Mesenchymal stem cell (in vitro differentiated cells and primary cell): ENCODE results near the gene SERP2.

ENCODE experiments used
- DNase-seq: peaks from one replicate; pipeline ENCODE4 v3.0.0-alpha.2; 2013
- H2AFZ ChIP-seq: one replicate; pipeline ENCODE4 v1.6.1; 2013; ENCODE audit warnings: low read depth, mild to moderate bottlenecking, control low read depth, inconsistent platforms, low read length, moderate library complexity
- H2AK5ac ChIP-seq: 2 replicates; pipeline ENCODE4 v1.6.1; 2013; ENCODE audit warnings: low read length, moderate library complexity, mild to moderate bottlenecking, inconsistent platforms; ENCODE audit not compliant: severe bottlenecking
- H2BK120ac ChIP-seq: one replicate; pipeline ENCODE4 v1.6.1; 2013; ENCODE audit warnings: low read depth, mild to moderate bottlenecking, inconsistent platforms, low read length, moderate library complexity
- H2BK12ac ChIP-seq, 2 experiments: one replicate each; pipeline ENCODE4 v1.6.1; 2013; ENCODE audit warnings: inconsistent platforms in 2 of 2, low read length in 2 of 2, mild to moderate bottlenecking in 2 of 2, moderate library complexity in 2 of 2, control low read depth in 1 of 2
- H2BK15ac ChIP-seq: one replicate; pipeline ENCODE4 v1.6.1; 2013; ENCODE audit warnings: mild to moderate bottlenecking, low read depth, inconsistent platforms; ENCODE audit not compliant: poor library complexity, severe bottlenecking
- H2BK5ac ChIP-seq: 2 replicates; pipeline ENCODE4 v1.6.1; 2013; ENCODE audit warnings: low read depth, mild to moderate bottlenecking, low read length, control low read depth, inconsistent platforms; ENCODE audit not compliant: poor library complexity, severe bottlenecking
- H3K14ac ChIP-seq, 2 experiments: one replicate each; pipeline ENCODE4 v1.6.1; 2013; ENCODE audit warnings: inconsistent platforms in 2 of 2, low read length in 2 of 2, control low read depth in 1 of 2, mild to moderate bottlenecking in 1 of 2, moderate library complexity in 1 of 2
- H3K18ac ChIP-seq, 2 experiments: one replicate each; pipeline ENCODE4 v1.6.1; 2013; ENCODE audit warnings: inconsistent platforms in 2 of 2, low read length in 2 of 2, control low read depth in 1 of 2, low read depth in 1 of 2, mild to moderate bottlenecking in 1 of 2
- H3K23ac ChIP-seq, 2 experiments: one replicate each; pipeline ENCODE4 v1.6.1; 2013; ENCODE audit warnings: inconsistent platforms in 2 of 2, low read length in 2 of 2, mild to moderate bottlenecking in 2 of 2, moderate library complexity in 2 of 2, control low read depth in 1 of 2
- H3K27ac ChIP-seq: 2 replicates; pipeline ENCODE4 v1.5.1; 2013; ENCODE audit warnings: mild to moderate bottlenecking, moderate library complexity, low read length, control low read depth, inconsistent platforms; ENCODE audit not compliant: poor library complexity, severe bottlenecking
- H3K27me3 ChIP-seq, 2 experiments: 2 replicates each; pipeline versions ENCODE4 v1.6.1 to v1.7.0; 2013; ENCODE audit warnings: low read length in 2 of 2, mild to moderate bottlenecking in 2 of 2, moderate library complexity in 2 of 2, control low read depth in 1 of 2, inconsistent platforms in 1 of 2; ENCODE audit not compliant: control insufficient read depth in 1 of 2, insufficient read depth in 1 of 2
- H3K36me3 ChIP-seq, 2 experiments: 2 replicates each; pipeline versions ENCODE4 v1.6.1 to v1.7.0; 2013; ENCODE audit warnings: low read length in 2 of 2, control low read depth in 1 of 2, inconsistent platforms in 1 of 2, low read depth in 1 of 2, mild to moderate bottlenecking in 1 of 2; ENCODE audit not compliant: insufficient read depth in 2 of 2, control insufficient read depth in 1 of 2
- H3K4ac ChIP-seq, 2 experiments: one replicate each; pipeline ENCODE4 v1.6.1; 2013; ENCODE audit warnings: inconsistent platforms in 2 of 2, low read length in 2 of 2, mild to moderate bottlenecking in 2 of 2, moderate library complexity in 2 of 2, control low read depth in 1 of 2, low read depth in 1 of 2
- H3K4me1 ChIP-seq: 2 replicates; pipeline ENCODE4 v1.6.1; 2013; ENCODE audit warnings: low read depth, low read length, control low read depth; ENCODE audit not compliant: control insufficient read depth, insufficient read depth
- H3K4me2 ChIP-seq: 2 replicates; pipeline ENCODE4 v1.6.1; 2013; ENCODE audit warnings: low read length, mild to moderate bottlenecking, inconsistent platforms; ENCODE audit not compliant: poor library complexity, severe bottlenecking
- H3K4me3 ChIP-seq, 2 experiments: 2 replicates each; pipeline versions ENCODE4 v1.5.1 to v1.7.0; 2013; ENCODE audit warnings: low read length in 2 of 2, mild to moderate bottlenecking in 2 of 2, control low read depth in 1 of 2, low read depth in 1 of 2; ENCODE audit not compliant: insufficient read depth in 1 of 2
- H3K79me1 ChIP-seq: replicated peaks from 2 replicates; pipeline ENCODE4 v1.6.1; 2013; ENCODE audit warnings: mild to moderate bottlenecking, control low read depth, low read length, inconsistent platforms; ENCODE audit not compliant: poor library complexity, severe bottlenecking
- H3K9ac ChIP-seq: 2 replicates; pipeline ENCODE4 v1.7.0; 2013; ENCODE audit warnings: mild to moderate bottlenecking, low read length, moderate library complexity
- H3K9me3 ChIP-seq: 2 replicates; pipeline ENCODE4 v1.7.0; 2013; ENCODE audit warnings: mild to moderate bottlenecking, low read length; ENCODE audit not compliant: control insufficient read depth
- H4K8ac ChIP-seq: one replicate; pipeline ENCODE4 v1.6.1; 2013; ENCODE audit warnings: inconsistent platforms, mild to moderate bottlenecking, low read length, moderate library complexity
- H4K91ac ChIP-seq: one replicate; pipeline ENCODE4 v1.6.1; 2013; ENCODE audit warnings: mild to moderate bottlenecking, low read length, inconsistent platforms
- WGBS: methylation state at CpG from one replicate; pipeline ENCODE4 v1.1.7; 2013; ENCODE audit warnings: mixed read lengths; 5-methylcytosine and 5-hydroxymethylcytosine counted together

Gene SERP2

DNA sequence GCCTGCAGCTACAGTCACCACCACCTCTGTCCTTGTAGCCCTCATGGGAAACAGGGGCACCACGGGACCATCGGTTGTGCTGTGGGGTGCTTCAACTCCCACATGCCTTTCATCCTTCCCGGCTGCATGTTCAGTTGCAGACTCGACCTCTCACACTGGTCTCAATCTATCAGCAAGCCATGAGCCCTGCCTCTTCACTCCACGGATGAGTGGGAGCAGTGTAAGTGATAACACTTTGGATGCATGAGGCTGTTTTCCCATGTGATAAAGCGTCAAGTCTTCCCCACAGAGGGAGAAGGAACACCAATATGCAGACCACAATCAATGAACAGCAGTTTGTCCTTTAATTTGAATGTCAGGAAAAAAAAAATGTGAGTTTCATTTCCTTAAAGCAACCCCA lies 12.2 kb downstream of the SERP2 start:
- no peak overlapping the region for H3K23ac ChIP-seq
- no peak for DNase-seq
- no peak overlapping the region for H3K27ac ChIP-seq
- H2AFZ ChIP-seq: no peak overlapping the region
- H2BK15ac ChIP-seq: no peak overlapping the region
- WGBS: 94% methylated on average over 6 of the region's 6 CpGs
- peak overlapping the region; percentile 72 for H4K8ac ChIP-seq
- peak overlapping the region in 1 of 2 experiments; percentile 5 for H3K14ac ChIP-seq
- H3K9me3 ChIP-seq: no peaks in the 10 kb centered on the region
- H3K18ac ChIP-seq: peak overlapping the region; percentile 44 to 54
- no peak overlapping the region for H3K9ac ChIP-seq
- H3K4ac ChIP-seq: no peak overlapping the region
- H3K27me3 ChIP-seq: no peaks in the 10 kb centered on the region
- no peak overlapping the region for H3K4me2 ChIP-seq
- no peak overlapping the region for H2BK120ac ChIP-seq
- no peak overlapping the region for H3K4me3 ChIP-seq
- H4K91ac ChIP-seq: peak overlapping the region; percentile 52
- peaks cover 2 to 7% of the 10 kb centered on the region in 2 experiments for H3K36me3 ChIP-seq
- H2BK12ac ChIP-seq: peak overlapping the region; percentile 28 to 84
- H2AK5ac ChIP-seq: no peak overlapping the region
- no peak overlapping the region for H2BK5ac ChIP-seq
- peaks cover 2% of the 10 kb centered on the region for H3K79me1 ChIP-seq
- H3K4me1 ChIP-seq: no peaks in the 10 kb centered on the region

DNA sequence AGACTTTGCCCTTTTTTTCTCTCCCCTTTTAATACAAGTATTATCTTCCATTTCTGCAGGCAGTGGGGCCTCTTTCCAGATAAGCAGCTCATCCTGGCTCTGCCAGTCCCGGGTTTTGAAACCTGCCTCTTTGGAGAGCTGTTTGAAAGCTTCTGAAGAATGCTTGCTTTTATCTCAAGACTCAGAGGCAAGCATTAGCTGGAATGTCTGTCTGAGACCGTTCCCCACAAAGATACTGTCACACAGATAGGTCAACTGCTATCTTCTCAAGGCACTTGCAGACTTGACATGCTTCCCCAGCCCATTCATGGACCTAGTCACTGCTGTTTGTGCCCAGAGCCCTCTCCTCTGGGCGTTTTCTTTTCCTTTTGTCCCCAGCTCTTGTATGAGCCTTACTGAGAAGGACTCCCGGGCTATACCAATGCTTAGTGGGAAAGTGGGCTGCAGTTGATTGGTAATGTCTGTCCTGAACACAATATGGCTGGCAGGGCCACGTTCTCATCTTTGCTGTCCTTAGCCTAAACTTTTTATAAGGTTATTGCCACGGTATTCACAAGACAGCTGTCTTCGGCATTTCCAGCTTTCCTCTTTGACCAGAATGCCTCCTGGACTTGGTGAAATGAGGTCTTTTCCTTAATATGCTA lies 13.4 kb downstream of the SERP2 start:
- Histone ChIP-seq H2BK120ac (no peak overlapping the region), H3K27me3 (no peaks in the 10 kb centered on the region), H3K79me1 (peaks cover 2% of the 10 kb centered on the region), H2BK5ac (no peak overlapping the region), H3K4me1 (no peaks in the 10 kb centered on the region), H3K18ac (peak overlapping the region in 1 of 2 experiments; percentile 34), H3K4me2 (no peak overlapping the region), H3K27ac (no peak overlapping the region), H3K4me3 (no peak overlapping the region), H2BK12ac (peak overlapping the region in 1 of 2 experiments; percentile 70), H2AK5ac (no peak overlapping the region), H4K91ac (no peak overlapping the region), H3K9me3 (no peaks in the 10 kb centered on the region), H3K9ac (no peak overlapping the region), H4K8ac (peak overlapping the region; percentile 71), H3K4ac (no peak overlapping the region), H3K23ac (no peak overlapping the region), H2AFZ (no peak overlapping the region), H3K36me3 (peaks cover 7% of the 10 kb centered on the region in 2 experiments), H3K14ac (no peak overlapping the region), H2BK15ac (no peak overlapping the region)
- no peak for DNase-seq
- 68% methylated on average over 7 of the region's 7 CpGs for WGBS

DNA sequence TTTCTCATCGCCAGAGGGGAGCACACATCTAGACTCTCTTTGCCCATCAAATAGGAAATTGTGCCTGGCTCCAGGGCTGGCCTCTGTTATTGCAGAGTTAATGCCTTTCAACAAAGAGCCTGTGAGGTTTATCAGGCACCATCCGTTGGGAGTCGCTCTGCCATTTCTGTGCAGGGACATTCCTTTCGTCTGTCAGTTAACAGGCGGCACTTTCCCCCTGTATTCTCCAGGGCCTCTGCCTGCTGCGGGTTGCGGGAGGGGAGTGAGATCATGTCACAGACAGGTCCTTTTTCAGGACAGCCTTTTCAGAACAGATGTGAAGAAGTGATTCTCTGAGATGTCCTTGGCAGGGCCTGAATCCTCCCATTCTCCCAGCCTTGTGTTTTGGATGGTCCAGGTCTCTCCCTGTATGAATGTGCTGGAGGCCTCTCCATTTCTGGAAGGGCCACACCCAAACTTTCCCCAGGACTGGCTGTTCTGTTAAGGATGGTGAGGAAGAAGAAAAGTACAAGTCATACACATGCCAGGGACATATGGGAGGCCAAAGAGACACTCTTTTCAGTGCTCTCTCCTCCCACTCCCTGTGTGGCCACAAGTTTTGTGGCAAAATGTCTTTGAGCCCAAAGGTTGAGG lies 14.9 kb downstream of the SERP2 start:
- H3K9ac ChIP-seq: no peak overlapping the region
- no peak overlapping the region for H2BK120ac ChIP-seq
- no peak overlapping the region for H2BK5ac ChIP-seq
- H3K4me1 ChIP-seq: peaks cover 2% of the 10 kb centered on the region
- H4K8ac ChIP-seq: no peak overlapping the region
- no peak for DNase-seq
- H2BK12ac ChIP-seq: peak overlapping the region in 1 of 2 experiments; percentile 1
- H3K27me3 ChIP-seq: no peaks in the 10 kb centered on the region
- no peak overlapping the region for H2BK15ac ChIP-seq
- peaks cover 2% of the 10 kb centered on the region for H3K79me1 ChIP-seq
- no peak overlapping the region for H3K4me3 ChIP-seq
- no peak overlapping the region for H4K91ac ChIP-seq
- no peaks in the 10 kb centered on the region for H3K9me3 ChIP-seq
- H3K18ac ChIP-seq: peak overlapping the region; percentile 10 to 46
- 33% methylated on average over 6 of the region's 7 CpGs for WGBS
- peak overlapping the region; percentile 69 for H2AK5ac ChIP-seq
- no peak overlapping the region for H3K27ac ChIP-seq
- no peak overlapping the region for H2AFZ ChIP-seq
- no peak overlapping the region for H3K23ac ChIP-seq
- peak overlapping the region in 1 of 2 experiments; percentile 39 for H3K14ac ChIP-seq
- H3K36me3 ChIP-seq: peaks cover 7% of the 10 kb centered on the region in 2 experiments
- H3K4ac ChIP-seq: peak overlapping the region in 1 of 2 experiments; percentile 50
- H3K4me2 ChIP-seq: no peak overlapping the region

DNA sequence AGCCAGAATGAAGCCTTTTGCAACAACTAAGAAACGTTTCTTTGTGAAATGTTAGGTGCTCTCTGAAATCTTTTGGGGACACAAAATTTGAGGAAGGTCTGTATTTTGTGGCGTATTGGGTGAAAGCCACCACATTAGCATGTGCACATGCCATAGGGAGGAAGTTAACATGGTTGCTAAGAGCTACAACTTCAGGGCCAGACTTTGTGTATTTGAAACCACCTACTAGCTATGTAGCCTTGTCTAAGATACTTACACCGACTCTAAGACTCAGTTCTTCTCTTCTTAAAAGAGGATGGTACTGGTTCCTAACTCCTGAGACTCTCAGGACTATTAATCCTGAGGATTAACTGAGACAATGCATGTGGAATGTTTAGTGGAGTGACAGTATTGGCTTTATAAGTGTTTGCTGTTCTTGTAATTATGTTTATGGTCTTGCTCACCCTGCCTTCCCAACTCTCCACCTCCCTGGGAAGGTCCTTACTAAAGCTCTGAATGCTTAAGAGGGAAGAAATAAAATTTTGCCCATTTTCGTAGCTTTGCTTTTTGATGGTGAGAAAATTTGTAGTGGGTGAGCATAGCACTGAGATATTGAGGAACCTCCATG lies 15.5 kb downstream of the SERP2 start:
- Histone ChIP-seq H2BK15ac (no peak overlapping the region), H3K36me3 (peaks cover 5 to 7% of the 10 kb centered on the region in 2 experiments), H2BK5ac (no peak overlapping the region), H3K9ac (no peak overlapping the region), H2BK120ac (no peak overlapping the region), H3K9me3 (no peaks in the 10 kb centered on the region), H2AFZ (no peak overlapping the region), H3K4ac (no peak overlapping the region), H3K27me3 (no peaks in the 10 kb centered on the region), H3K4me3 (no peak overlapping the region), H3K18ac (peak overlapping the region in 1 of 2 experiments; percentile 10), H3K27ac (no peak overlapping the region), H3K79me1 (peaks cover 2% of the 10 kb centered on the region), H4K91ac (no peak overlapping the region), H3K4me2 (no peak overlapping the region), H2AK5ac (no peak overlapping the region), H3K14ac (no peak overlapping the region), H3K4me1 (peaks cover 2% of the 10 kb centered on the region), H4K8ac (no peak overlapping the region), H3K23ac (no peak overlapping the region), H2BK12ac (no peak overlapping the region)
- WGBS: 89% methylated on average over 4 of the region's 4 CpGs
- DNase-seq: no peak
